ENCODE results near the gene TAC4.

The TAC4 gene

DNA sequence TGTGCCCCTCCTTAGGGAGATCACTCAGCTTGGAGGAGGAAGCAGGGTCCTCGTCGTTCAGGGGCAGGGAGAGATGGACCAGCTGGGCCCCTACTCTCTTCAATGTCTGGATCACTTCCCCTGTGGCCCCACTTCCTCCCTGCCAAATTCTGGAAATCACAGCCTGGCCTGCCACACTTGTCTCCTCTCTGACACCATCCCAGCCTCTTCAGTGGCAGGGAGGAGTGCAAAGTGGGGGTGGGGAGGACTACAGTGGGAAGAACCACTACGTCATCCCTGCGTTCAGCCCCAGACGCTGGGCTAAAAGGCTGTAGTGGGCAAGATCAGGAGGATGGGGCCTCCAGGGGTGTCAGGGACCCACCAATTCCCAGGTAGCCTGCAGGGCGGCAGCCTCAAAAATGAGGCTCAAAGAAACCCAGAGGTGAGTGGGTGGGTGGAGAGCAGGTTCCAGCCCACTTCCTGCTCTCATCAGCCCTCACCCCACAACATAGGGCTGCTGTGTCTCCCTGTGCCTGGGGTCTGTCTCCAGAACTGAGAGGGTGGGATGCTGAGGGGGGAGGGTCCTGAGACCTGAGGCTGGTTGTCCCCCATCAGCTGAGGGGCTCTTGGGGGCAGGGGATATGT lies 25.0 kb upstream of the TAC4 start:
- no peak for DNase-seq (ENCODE audit: low read depth)

DNA sequence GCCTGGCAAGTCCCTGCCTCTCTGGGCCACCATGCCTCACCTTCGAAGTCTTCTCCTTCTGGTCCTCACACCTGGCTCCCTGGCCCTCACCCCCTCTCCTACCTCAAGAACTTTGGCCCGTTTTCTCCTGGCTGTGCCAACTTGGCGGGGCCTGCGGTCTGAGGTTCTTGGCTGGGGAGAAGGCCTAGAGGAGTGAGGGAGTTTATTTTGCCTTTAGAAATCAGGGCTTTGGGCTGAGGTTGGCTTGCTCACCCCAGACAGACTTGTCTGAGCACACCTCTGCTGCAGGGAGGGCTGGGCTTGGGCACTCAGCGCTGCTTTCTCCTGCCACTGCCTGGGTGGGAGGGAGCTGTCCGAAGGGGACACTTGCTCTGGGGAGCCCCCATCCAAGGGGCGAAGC lies 23.3 kb upstream of the TAC4 start:
- no peak for DNase-seq (ENCODE audit: low read depth)

DNA sequence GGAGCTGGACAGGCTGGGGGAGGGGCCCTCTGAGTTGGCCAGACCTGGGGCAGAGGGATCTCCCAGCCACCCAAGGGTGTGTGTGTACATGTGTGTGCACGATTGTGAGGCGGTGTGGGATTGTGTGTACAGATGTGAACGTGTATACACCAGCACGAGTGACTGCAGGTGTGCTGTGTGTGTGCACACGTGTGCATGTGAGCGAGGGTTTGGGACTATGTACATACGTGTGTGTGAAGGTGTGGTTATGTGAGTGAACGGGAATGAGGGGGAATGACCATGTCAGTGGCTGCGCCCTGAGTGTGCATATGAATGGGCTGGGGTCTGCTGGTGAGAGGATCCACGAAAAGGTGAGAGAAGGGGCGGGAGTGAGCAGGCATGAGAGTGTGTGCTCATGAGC lies 22.4 kb upstream of the TAC4 start:
- DNase-seq (ENCODE audit: low read depth) = no peak

DNA sequence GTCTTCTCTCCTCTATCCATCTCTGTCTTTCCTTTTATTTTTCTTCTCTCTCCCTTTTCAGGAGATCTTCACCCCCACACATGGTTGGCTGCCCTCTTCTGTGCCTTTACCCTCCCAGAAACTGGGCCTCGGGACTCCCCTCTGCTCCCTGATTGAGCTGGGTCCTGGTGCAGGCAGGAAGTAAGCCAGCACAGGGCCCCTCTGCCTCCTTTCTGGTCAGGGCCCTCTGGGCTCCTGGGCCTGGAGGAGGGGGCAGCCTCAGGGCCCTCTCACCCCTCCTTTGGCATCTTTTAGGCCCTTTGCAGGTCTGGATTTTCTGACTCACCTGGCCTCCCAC lies 21.1 kb upstream of the TAC4 start:
- no peak for DNase-seq (ENCODE audit: low read depth)

DNA sequence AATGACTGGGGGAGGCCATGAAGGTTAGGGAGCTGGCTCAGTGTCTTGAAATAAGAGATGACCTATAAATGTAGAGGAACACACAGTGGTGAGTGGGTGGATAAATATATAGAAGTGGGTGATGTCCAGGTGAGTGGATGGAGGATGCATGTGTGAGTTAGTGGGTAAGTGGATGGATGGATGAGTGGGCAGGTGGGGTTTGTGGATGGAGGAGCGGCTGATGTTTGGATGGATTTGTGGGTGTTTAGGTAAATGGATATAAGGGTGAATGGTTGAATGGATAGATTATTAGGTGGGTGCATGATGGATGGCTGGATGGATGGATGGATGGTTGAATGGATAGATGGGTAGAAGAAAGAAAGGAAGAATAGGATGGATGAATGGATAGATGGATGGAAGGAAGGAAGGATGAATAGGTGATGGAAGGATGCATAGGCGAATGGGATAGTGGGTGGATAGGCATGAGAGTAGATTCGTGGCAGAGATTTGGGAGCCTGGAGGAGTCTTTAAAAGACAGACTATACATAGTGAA lies 19.1 kb upstream of the TAC4 start:
- DNase-seq (ENCODE audit: low read depth) = no peak

DNA sequence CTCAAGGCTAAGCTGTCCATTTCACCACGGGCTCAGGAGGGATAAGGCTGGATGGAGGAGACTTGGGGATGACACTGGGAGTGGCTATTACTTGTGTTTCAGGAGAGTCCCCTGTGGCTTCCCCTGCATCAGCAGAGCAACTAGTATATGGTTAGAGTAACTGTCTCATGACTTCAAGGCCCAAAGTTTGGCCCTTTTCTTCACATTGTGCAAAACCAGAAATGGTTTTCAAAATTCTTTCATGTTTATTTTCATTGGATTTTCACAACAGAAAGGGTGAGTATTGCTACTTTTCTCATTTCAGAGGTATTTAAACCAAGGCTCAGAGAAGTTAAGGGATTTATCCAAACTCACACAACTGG lies 18.1 kb upstream of the TAC4 start:
- no peak for DNase-seq (ENCODE audit: low read depth)

DNA sequence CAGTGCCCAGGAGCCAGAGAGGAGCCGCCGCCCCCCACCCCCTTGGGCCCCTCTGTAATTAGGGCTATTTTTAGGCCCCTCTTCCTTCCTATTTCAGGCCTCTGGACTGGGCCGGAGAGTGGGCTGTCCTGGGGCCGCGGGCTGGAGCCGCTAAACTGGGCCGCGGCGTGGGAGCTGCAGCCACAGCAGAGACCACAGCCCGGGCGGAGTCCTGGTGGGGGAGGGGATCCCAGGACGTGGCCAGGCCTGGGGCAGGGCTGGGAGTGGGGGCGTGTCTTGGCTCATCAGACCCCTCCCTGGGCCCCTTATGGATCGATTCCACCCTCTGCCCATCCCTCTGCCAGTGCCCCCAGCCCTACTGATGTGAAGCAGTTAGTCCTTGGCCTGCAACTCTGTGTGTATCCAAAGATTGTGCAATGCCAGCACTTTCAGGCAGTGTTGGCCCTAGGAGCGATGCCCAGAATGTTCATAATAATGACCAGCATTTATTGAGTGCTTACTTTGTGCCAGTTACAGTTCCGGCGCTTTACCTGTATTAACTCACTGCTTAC lies 15.0 kb upstream of the TAC4 start:
- DNase-seq (ENCODE audit: low read depth) = no peak

DNA sequence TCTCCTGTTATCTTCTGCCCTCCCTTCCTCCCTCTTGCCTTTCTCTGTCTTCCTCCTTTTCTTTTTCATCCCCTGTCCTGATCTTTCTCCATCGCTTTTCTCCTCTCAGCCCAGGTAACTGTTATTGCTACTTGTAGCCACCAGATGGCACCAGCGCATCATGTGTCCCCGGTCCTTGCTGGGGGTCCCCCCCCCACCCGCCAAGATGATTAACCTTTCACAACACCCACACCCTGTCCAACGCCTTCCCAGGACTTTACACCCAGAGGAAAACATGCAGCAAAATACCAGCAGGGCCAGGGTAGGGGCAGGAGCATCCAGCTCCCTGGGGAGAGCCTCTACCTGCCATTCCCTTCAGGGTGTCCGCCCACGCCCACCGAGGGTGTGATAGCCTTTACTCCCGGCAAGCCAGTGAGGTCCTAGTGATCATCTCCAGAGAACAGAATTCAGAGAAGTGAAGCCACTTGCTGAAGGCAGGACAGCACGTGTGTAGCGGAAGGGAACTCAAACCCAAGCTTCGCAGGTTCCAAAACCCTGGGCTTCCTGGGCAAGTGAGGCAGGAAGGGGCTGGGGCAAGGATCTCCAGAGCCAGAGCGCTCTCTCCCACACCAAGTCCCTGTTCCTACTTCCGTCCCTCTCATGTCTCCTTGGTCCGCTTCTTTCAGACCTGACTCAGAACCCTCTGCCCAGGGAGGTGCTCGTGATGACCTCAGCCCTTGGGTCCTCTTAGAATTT lies 13.4 kb upstream of the TAC4 start:
- no peak for DNase-seq (ENCODE audit: low read depth)

DNA sequence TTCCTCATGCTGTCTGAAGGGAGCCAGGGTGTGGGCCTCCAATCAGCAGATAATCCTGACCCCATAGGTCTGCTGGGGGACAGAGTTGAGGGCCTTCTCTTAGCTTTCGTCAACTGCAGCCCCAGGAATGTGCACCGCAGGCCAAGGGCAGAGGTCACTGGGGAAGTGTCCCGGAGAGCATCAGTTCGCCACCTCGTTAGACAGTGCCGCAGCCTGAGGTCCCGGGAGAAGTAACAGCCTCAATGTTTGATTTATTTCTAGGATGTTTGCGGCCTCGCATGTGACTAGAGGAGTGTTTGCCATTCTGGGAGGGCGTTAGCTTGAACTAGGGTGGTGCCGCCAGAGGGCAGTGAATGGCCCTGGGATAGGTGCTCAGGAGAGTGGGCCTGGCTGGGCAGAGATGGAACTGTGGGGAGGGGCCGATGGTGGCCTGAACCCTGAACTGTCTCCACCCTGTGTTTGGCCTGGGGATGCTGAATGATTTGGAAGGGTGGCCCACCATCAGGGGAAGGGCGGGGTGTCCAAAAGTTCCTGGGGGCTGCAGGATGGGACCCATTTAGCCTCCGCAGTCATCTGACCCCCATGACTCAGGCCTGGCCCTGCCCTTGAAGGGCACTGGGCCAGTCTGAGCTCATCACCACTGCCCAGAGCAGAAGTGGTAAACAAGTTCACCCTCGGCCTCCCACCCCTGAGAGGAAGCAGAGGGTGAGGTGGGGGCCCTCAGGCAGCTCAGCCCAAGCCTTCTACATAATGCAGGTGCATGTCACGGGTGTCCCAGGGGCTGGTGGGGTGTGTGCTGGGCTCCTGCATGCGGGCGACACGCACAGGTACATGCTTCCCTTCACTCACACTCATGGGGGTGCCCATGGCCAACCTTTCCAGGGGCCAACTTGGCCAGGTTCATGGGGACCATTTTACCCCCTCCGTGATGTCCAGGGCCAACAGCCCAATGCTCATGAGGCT lies 12.4 kb upstream of the TAC4 start:
- DNase-seq (ENCODE audit: low read depth) = no peak

DNA sequence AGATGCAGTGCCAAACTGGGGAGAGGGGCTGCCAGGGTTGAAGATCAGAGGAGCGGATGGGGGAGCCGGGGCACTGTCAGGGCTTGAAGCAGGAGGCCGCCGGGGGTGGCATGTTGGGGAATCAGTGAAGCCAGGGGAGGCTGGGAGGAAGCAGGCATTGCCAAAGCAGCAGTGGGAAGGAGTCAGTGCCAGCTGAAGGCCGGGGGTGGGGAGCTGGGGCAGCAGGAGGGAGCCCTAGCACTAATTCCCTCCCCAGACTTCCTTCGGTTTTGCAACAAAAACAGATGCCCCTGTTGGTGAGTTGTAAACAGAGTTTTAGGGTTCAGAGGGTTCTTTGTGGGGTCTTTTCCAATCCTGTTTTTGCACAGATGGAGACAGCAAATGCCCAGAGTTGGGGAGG lies 10.9 kb upstream of the TAC4 start:
- DNase-seq (ENCODE audit: low read depth) = no peak

DNA sequence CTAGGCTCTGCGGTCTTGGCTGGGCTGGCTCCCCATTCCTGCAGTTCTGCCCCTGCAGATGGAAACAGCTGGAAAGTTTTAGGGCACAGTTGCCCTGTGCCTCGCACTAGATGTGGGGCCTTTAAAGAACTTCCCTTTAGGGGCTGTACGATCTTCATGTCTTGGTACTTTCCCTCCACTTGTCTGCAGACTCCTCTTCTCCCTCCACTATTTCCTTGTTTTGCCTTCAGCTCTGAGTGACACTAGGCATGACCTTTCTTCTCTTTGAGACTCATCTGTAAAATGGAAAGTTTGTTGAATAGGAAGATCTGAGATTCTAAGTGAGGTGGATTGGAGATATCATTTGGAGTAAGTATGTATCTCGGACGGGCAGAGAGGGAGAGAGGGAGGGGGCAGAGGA lies 6.3 kb upstream of the TAC4 start:
- no peak for DNase-seq (ENCODE audit: low read depth)

DNA sequence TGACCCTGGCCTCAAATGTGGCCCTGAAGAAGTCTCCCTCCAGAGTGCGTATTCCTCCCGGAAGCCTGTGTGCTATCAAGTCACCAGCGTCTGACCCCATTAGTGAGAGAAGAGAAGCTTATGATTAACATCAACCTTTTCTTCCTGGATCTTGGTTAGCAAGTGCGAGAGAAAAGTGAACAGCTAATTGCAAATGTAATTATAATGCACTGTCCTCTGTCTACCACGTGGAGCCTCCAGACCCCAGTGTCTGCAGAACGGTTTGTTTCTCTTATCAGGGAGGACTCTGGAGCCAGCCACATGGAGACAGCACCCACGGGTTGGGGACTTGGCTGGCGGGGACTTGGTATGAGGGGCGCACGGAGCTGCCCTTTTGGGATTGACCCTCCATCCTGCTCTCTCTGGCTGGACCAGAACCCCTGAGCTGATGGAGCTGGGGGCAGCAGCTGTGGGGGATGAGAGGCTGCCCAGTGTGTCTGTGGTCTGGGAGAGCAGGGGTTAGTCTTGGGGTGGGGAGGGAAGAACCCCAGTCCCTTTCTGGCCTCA lies 5.7 kb upstream of the TAC4 start:
- DNase-seq (ENCODE audit: low read depth) = no peak

DNA sequence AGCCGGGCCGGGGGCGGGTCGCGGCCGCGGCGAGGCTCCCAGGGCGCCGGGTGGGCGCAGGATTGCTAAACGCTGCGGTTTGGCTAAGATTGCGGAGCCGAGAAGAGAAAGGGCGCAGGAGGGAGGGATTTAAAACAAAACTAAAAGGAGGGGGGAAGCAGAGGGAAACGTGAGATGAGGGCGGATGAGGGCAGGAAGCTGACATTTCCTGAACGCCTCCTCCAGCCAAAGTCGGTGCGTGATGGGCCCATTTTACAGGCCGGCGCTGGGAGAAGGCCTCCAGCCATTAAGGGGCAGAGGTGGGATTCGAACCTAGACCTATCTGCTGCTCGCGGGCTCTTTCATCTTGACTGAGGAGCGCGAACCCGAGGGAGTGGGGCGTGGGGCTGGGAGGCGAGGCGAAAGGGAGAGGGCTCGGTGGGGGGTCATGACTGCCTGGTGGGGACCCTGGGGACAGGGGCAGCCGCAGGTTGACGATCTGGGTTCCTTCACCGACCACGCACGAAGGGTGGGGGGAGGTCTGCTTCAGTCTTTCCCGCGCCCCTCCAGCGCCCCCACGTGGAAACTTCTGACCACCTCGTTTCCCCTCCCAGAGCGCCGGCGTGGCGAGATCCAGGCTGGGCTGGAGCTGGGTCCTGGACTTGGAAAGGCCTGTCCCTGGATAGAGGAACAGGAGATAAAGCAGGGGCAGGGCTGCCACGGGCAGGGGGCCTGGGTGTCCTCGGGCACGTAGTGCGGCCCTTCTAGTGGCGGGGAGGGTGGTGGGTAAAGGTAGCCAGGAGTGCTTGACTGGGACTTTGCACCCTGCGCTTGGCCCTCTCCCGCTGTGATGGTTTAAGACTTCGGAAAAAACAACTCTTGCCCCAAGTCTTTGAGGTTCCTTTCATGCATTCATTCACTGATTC lies 3.8 kb upstream of the TAC4 start:
- no peak for DNase-seq (ENCODE audit: low read depth)

DNA sequence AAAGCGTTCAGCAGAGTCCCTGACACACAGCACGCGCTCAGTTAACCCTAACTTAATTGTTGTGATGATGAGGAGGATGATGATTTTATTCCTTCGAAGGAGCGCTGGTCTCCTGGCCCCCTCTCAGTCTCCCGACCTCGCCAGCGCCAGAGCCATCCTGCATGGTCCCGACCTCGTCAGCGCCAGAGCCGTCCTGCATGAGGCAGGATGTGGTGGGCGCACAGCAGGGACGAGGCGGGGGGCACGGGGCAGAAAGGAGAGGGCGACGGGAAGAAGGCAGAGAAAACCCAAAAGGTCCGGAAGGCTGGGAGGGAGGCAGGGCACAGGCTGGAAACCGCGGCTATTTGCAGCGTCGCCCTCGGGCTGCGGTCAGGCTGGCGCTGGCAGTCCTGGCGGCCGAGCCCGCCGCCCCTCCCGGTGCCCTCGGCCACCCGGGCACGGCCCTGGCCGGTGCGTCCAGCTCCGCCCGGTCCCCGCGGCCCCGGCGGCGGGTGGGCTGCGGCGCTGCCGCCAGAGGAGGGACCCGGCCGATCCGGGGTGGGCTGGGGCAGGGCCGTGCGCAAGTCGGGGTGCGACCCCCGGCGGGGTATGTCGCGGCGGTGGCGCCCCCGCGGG lies 3.0 kb upstream of the TAC4 start:
- no peak for DNase-seq (ENCODE audit: low read depth)

DNA sequence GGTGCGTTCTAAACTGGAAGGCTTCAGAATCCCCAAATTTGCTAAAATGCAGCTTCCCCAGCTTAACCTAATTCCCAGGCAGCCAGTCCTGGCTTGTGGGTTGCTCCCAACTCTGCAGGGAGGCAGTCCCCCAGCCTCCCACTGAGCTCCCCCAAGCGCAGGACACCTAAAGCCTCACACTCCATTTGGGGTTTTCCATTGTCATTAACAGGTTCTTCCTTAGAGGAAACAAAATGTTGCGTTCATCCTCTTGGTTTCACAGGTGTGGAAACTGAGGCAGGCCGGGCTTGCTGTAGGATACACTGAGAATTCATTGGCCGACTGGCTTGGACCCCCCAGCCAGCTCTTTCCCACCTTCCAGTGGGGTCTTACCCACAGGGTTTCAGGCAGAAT lies 2.3 kb upstream of the TAC4 start:
- DNase-seq (ENCODE audit: low read depth) = no peak

DNA sequence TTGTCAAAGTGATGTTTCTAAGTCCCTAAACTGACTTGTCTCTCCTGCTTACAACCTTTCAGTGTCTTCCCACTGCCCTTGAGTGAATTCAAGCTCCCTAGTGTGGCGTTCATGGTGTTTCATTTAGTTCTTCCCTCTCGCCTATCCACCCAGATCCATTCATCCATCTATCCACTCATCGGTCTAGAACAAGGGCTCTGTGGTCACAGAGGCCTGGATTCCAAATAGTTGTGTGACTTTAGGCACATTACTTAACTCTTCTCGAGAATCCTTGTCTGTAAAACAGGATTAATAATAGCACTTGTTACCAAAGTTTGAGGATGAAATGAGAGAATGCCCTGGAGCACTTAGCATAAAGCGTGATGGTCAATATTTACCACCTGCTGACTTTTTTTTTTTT lies 870 bp upstream of the TAC4 start:
- DNase-seq (ENCODE audit: low read depth) = no peak

DNA sequence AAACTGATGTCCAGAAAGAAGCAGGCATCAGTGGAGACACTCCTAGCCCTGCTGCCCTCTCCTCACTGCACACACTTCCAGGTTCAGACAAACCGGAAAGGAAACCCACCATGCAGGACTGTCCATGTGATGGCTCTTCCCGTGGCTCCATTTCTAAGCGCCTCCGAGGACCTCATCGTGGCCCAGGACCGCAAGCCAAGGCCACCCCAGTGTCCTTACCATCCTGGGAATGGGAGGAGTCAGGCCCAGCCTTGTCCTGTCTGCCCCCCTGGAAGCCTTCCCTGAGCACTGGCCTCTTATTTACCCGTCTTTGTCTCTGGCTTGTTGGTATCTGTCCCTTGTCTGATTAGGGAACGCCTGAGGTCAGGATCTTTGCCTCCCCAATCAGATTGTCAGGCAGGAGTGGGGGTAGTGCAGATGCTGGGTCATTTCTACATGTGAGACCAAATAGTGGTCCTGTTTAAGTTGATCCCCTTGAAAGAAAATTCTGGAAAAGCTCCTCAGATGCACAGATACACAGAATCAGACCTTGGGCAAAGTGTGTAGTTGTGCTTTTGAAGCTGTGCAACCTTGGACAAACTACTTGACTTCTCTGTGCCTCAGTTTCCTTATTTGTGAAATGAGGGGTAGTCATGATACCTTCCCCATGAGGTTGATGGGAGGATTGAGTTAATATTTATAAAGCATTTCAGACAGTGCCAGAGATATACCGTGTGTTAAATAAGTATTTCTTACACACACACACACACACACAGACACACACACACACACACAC lies 744 bp downstream of the TAC4 start:
- DNase-seq (ENCODE audit: low read depth) = no peak

DNA sequence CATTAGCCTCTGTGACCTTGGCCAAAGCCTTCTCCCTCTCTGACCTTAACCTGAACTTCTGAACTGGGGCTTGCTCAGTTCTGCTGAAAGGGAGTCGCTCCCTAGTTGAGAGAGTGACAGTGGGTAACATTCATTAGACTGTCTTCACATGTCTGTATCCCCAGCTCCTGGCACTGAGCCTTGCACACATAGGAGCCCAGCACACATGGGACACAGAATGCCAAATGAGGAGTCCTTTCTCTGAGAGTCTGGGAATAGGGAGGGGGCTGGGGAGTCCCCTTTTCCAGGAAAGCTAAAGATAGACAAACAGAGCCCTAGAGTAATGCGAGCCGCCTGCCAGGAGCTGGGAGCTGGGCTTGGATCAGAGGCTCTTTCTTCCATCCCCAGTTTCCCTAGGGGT lies 2.5 kb downstream of the TAC4 start:
- DNase-seq (ENCODE audit: low read depth) = no peak

DNA sequence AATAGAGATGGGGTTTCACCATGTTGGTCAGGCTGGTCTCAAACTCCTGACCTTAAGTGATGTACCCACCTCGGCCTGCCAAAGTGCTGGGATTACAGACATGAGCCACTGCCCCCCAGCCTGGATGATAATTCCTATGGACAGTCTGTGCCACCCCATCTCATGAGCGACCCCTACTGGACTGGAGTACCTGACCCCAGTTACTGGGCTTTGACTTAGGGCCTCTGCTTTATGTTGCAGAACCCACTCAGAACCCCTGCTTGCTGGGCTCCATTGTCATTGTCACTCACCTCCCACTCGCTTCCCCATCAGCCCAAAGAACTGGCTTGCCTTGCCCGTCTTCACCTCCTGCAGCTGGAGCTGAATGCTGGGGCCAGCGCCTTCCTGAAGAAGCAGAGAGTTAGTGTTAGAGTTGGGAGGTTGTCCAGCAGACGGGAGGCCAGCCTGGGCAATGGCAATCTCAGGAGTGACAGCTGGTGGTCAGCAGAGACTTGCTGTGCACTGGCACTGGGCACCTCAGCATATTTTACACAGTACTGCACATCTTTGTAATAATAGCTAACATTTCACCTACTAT lies 4.0 kb downstream of the TAC4 start:
- DNase-seq (ENCODE audit: low read depth) = no peak

DNA sequence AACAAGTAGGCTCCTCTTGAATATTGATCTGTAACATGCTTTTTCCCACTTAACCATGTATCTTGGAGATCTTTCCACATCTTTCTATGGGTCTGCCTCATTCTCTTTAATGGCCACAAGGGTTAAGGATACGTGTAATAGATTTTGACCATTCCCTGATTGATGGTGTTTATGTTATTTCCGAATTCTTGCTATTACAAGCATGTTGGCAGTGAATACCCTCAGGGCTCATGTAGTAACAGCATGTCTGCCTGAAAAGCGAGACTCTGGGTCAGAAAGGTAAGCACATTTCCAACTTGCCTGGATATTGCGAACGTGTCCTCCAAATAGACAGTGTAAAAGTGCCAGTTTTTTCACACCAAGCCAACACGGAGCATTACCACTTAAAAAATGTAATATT lies 5.0 kb downstream of the TAC4 start:
- no peak for DNase-seq (ENCODE audit: low read depth)

All from GM04503 (cell line).